Neural cell (in vitro differentiated cells): ENCODE results near the gene NSUN3.

Experiments used
- CTCF ChIP-seq: fragments of 450-650 bp; IDR thresholded peaks from 2 replicates; pipeline ENCODE4 v1.5.1; 2014; ENCODE audit warnings: antibody characterized with exemption, mild to moderate bottlenecking, moderate library complexity; ENCODE audit not compliant: poor library complexity, severe bottlenecking
- POLR2AphosphoS5 ChIP-seq: IDR thresholded peaks from 2 replicates; pipeline ENCODE4 v1.6.1; 2012

- TF ChIP-seq POLR2AphosphoS5 (peak; percentile 46), CTCF (no peak)
These were observed 30.3 kb downstream of the NSUN3 start for GRCh38 chr3:94093151-94093550.
